CD4-positive, alpha-beta T cell treated with Interleukin-17A for 1 hour (primary cell): ENCODE results near the gene CYTH3.
"Not testable (repeated sequence)": the region's sequence is repeated elsewhere in the genome, so short reads cannot be mapped to it uniquely, and the experiment has no call there.

ENCODE experiments used
- DNase-seq: peaks from one replicate; pipeline ENCODE4 v3.0.0-alpha.2; 2020

CYTH3 gene

GRCh38 chr7:6164491-6164890 is 107.9 kb downstream of the CYTH3 start:
- DNase-seq = no peak

- DNase-seq = no peak
Measured at GRCh38 chr7:6164010-6164409, 108.4 kb downstream of the CYTH3 start.

GRCh38 chr7:6163402-6163801 is 109.0 kb downstream of the CYTH3 start:
- DNase-seq = no peak

- DNase-seq = no peak
Measured at GRCh38 chr7:6162650-6163366, 109.6 kb downstream of the CYTH3 start.

GRCh38 chr7:6162331-6162620 is 110.1 kb downstream of the CYTH3 start:
- DNase-seq = no peak

- DNase-seq = no peak
Measured at GRCh38 chr7:6161463-6162330, 110.7 kb downstream of the CYTH3 start.

- DNase-seq = no peak
Measured at GRCh38 chr7:6160191-6160623, 112.2 kb downstream of the CYTH3 start.

- DNase-seq = no peak
Measured at GRCh38 chr7:6159524-6160031, 112.8 kb downstream of the CYTH3 start.

GRCh38 chr7:6159097-6159483 is 113.3 kb downstream of the CYTH3 start:
- DNase-seq = no peak

- no peak for DNase-seq
Measured at GRCh38 chr7:6158424-6159096, 113.9 kb downstream of the CYTH3 start.

GRCh38 chr7:6157685-6158423 is 114.6 kb downstream of the CYTH3 start:
- DNase-seq = no peak

- no peak for DNase-seq
Measured at GRCh38 chr7:6156734-6157133, 115.7 kb downstream of the CYTH3 start.

- no peak for DNase-seq
Measured at GRCh38 chr7:6155596-6155995, 116.8 kb downstream of the CYTH3 start.

- DNase-seq = no peak
Measured at GRCh38 chr7:6154542-6155404, 117.7 kb downstream of the CYTH3 start.

GRCh38 chr7:6153646-6154541 is 118.5 kb downstream of the CYTH3 start:
- no peak for DNase-seq

- DNase-seq = no peak
Measured at GRCh38 chr7:6151994-6152735, 120.3 kb downstream of the CYTH3 start.

GRCh38 chr7:6151527-6151926 is 120.9 kb downstream of the CYTH3 start:
- DNase-seq = not testable (repeated sequence)

GRCh38 chr7:6149996-6150395 is 122.4 kb downstream of the CYTH3 start:
- DNase-seq = no peak

- DNase-seq = no peak
Measured at GRCh38 chr7:6148724-6149360, 123.6 kb downstream of the CYTH3 start.

GRCh38 chr7:6147627-6148026 is 124.8 kb downstream of the CYTH3 start:
- DNase-seq = no peak
